Ishikawa (cell line): Measurements from ENCODE around the gene FBLN1.

ENCODE experiments used
- CEBPB ChIP-seq: IDR thresholded peaks from 2 replicates; pipeline ENCODE4 v1.6.1; 2012
- CREB1 ChIP-seq: IDR thresholded peaks from 2 replicates; pipeline ENCODE4 v1.6.1; 2012; ENCODE audit warnings: low read depth
- EGR1 ChIP-seq: IDR thresholded peaks from 2 replicates; pipeline ENCODE4 v1.6.1; 2012
- EP300 ChIP-seq: IDR thresholded peaks from 2 replicates; pipeline ENCODE4 v1.6.1; 2012; ENCODE audit warnings: borderline replicate concordance
- FOXM1 ChIP-seq: IDR thresholded peaks from 2 replicates; pipeline ENCODE4 v1.6.1; 2012; ENCODE audit warnings: low read depth, borderline replicate concordance
- MAX ChIP-seq: IDR thresholded peaks from 2 replicates; pipeline ENCODE4 v1.6.1; 2012
- NFIC ChIP-seq: IDR thresholded peaks from 2 replicates; pipeline ENCODE4 v1.6.1; 2012
- RAD21 ChIP-seq: IDR thresholded peaks from 2 replicates; pipeline ENCODE4 v1.6.1; 2012; ENCODE audit warnings: low read depth
- REST ChIP-seq: IDR thresholded peaks from 2 replicates; pipeline ENCODE4 v1.6.1; 2012; ENCODE audit warnings: low read depth, mild to moderate bottlenecking
- TAF1 ChIP-seq: IDR thresholded peaks from 2 replicates; pipeline ENCODE4 v1.6.1; 2012; ENCODE audit warnings: low read depth, mild to moderate bottlenecking
- TCF12 ChIP-seq: IDR thresholded peaks from 2 replicates; pipeline ENCODE4 v1.6.1; 2012; ENCODE audit warnings: low read depth
- TEAD4 ChIP-seq: IDR thresholded peaks from 2 replicates; pipeline ENCODE4 v1.6.1; 2012
- USF1 ChIP-seq: IDR thresholded peaks from 2 replicates; pipeline ENCODE4 v1.6.1; 2012
- YY1 ChIP-seq: IDR thresholded peaks from 2 replicates; pipeline ENCODE4 v1.6.1; 2012; ENCODE audit warnings: low read depth
- ZBTB7A ChIP-seq: IDR thresholded peaks from 2 replicates; pipeline ENCODE4 v1.6.1; 2012; ENCODE audit warnings: low read depth

The FBLN1 gene

GRCh38 chr22:45553351-45554039 lies 50.8 kb downstream of the FBLN1 start:
- TF ChIP-seq TEAD4 (peak; percentile 36; the same call in 1 of the 2 replicates), CREB1 (no peak), RAD21 (peak; percentile 98), YY1 (peak; percentile 56), USF1 (no peak), MAX (peak; percentile 69), EP300 (no peak), FOXM1 (no peak), EGR1 (no peak)

GRCh38 chr22:45554040-45554406 lies 51.3 kb downstream of the FBLN1 start:
- TF ChIP-seq EGR1 (no peak), TAF1 (no peak), TEAD4 (no peak), EP300 (no peak)

- TF ChIP-seq ZBTB7A (no peak), NFIC (no peak), TCF12 (no peak), FOXM1 (no peak), REST (no peak)
Observed at GRCh38 chr22:45554861-45555260, 52.2 kb downstream of the FBLN1 start.

GRCh38 chr22:45562102-45562501 lies 59.4 kb downstream of the FBLN1 start:
- TF ChIP-seq TCF12: no peak
- no peak for TF ChIP-seq EP300
- no peak for TF ChIP-seq REST
- no peak for TF ChIP-seq USF1
- TF ChIP-seq FOXM1: no peak
- no peak for TF ChIP-seq TEAD4
- no peak for TF ChIP-seq CEBPB
- no peak for TF ChIP-seq CREB1
- TF ChIP-seq NFIC: no peak
- TF ChIP-seq TAF1: no peak
- TF ChIP-seq YY1: no peak
- TF ChIP-seq EGR1: no peak
- TF ChIP-seq RAD21: no peak
- TF ChIP-seq MAX: no peak
- no peak for TF ChIP-seq ZBTB7A

- TF ChIP-seq EGR1: no peak
- no peak for TF ChIP-seq TEAD4
- TF ChIP-seq TCF12: no peak
- TF ChIP-seq EP300: no peak
- TF ChIP-seq MAX: no peak
Observed at GRCh38 chr22:45562537-45563361, 60.1 kb downstream of the FBLN1 start.
